Muscle layer of duodenum (tissue), 2 donors: ENCODE data around the gene MYADM.
A peak's percentile ranks its signal among the peaks of the same experiment; 100 is the strongest.
"Not testable (repeated sequence)": the region's sequence is repeated elsewhere in the genome, so short reads cannot be mapped to it uniquely, and the experiment has no call there.

Source experiments
- H3K27ac ChIP-seq: one replicate; pipeline ENCODE4 v1.7.0; 2013; ENCODE audit warnings: mild to moderate bottlenecking, low read length
- H3K27me3 ChIP-seq: one replicate; pipeline ENCODE4 v1.7.0; 2013; ENCODE audit warnings: low read depth, mild to moderate bottlenecking, control low read depth, low read length
- H3K36me3 ChIP-seq, 2 donors: one replicate each; pipeline ENCODE4 v1.7.0; 2013; ENCODE audit warnings: low read length in 2 of 2, control low read depth in 1 of 2, mild to moderate bottlenecking in 1 of 2; ENCODE audit not compliant: insufficient read depth in 2 of 2, control insufficient read depth in 1 of 2
- H3K4me1 ChIP-seq, 2 donors: one replicate each; pipeline ENCODE4 v1.7.0; 2013; ENCODE audit warnings: low read length in 2 of 2, mild to moderate bottlenecking in 2 of 2, control low read depth in 1 of 2, moderate library complexity in 1 of 2; ENCODE audit not compliant: insufficient read depth in 2 of 2, control insufficient read depth in 1 of 2
- H3K4me3 ChIP-seq, 2 donors: one replicate each; pipeline ENCODE4 v1.7.0; 2013; ENCODE audit warnings: low read length in 2 of 2, low read depth in 1 of 2, mild to moderate bottlenecking in 1 of 2
- H3K9me3 ChIP-seq, 2 donors: one replicate each; pipeline ENCODE4 v1.7.0; 2013; ENCODE audit warnings: low read length in 2 of 2, control low read depth in 1 of 2, mild to moderate bottlenecking in 1 of 2; ENCODE audit not compliant: control insufficient read depth in 1 of 2
- donor health status: healthy.

MYADM gene

DNA sequence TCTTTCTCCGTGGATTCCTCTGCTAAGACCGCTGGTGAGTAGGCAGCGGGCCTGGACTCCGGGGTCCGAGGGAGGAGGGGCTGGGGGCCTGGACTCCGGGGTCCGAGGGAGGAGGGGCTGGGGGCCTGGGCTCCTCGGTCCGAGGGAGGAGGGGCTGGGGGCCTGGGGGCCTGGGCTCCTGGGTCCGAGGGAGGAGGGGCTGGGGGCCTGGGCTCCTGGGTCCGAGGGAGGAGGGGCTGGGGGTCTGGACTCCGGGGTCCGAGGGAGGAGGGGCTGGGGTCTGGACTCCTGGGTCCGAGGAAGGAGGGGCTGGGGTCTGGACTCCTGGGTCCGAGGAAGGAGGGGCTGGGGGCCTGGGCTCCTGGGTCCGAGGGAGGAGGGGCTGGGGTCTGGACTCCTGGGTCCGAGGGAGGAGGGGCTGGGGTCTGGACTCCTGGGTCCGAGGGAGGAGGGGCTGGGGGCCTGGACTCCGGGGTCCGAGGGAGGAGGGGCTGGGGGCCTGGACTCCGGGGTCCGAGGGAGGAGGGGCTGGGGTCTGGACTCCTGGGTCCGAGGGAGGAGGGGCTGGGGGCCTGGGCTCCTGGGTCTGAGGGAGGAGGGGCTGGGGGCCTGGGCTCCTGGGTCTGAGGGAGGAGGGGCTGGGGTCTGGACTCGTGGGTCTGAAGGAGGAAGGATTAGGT is 2.3 kb downstream of the MYADM start:
- H3K27ac ChIP-seq: peak overlapping the region; percentile 96
- H3K9me3 ChIP-seq, H3K27me3 ChIP-seq: not testable (repeated sequence)
- H3K4me3 ChIP-seq: peak overlapping the region; percentile 52 to 96
- peaks cover 6 to 65% of the 10 kb centered on the region in 2 donors for H3K4me1 ChIP-seq
- H3K36me3 ChIP-seq: peaks cover 18 to 40% of the 10 kb centered on the region in 2 donors

GRCh38 chr19:53870485-53870844 is 2.8 kb downstream of the MYADM start:
- Histone ChIP-seq H3K4me1 (peaks cover 6 to 67% of the 10 kb centered on the region in 2 donors), H3K9me3 (no peaks in the 10 kb centered on the region), H3K27ac (no peak overlapping the region), H3K27me3 (no peaks in the 10 kb centered on the region), H3K36me3 (peaks cover 18 to 42% of the 10 kb centered on the region in 2 donors), H3K4me3 (peak overlapping the region; percentile 38 to 96)

- H3K27me3 ChIP-seq: no peaks in the 10 kb centered on the region
- peaks cover 3 to 63% of the 10 kb centered on the region in 2 donors for H3K4me1 ChIP-seq
- H3K27ac ChIP-seq: no peak overlapping the region
- H3K36me3 ChIP-seq: peaks cover 18 to 49% of the 10 kb centered on the region in 2 donors
- no peaks in the 10 kb centered on the region for H3K9me3 ChIP-seq
- peak overlapping the region in 1 of 2 donors; percentile 96 for H3K4me3 ChIP-seq
Observed at GRCh38 chr19:53871454-53871853, 3.8 kb downstream of the MYADM start.

DNA sequence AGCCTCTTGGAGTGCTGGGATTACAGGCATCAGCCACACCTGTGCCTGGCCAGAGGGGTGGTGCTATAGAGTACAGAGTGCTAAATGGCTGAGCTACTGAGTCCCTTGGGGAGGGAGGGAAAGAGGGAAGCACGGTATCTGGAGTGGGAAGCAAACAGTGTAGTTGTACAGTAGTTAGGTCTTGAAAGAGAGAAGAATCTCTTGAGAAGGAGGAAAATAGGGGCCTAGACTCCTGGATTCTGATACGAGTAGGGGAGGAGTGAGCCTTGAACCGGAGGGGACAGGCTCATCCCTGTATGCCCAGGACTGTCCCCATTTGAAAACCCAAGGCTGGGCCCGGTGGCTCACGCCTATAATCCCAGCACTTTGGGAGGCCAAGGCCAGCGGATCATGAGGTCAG is 5.1 kb downstream of the MYADM start:
- Histone ChIP-seq H3K4me1 (peaks cover 3 to 62% of the 10 kb centered on the region in 2 donors), H3K27ac (no peak overlapping the region)

DNA sequence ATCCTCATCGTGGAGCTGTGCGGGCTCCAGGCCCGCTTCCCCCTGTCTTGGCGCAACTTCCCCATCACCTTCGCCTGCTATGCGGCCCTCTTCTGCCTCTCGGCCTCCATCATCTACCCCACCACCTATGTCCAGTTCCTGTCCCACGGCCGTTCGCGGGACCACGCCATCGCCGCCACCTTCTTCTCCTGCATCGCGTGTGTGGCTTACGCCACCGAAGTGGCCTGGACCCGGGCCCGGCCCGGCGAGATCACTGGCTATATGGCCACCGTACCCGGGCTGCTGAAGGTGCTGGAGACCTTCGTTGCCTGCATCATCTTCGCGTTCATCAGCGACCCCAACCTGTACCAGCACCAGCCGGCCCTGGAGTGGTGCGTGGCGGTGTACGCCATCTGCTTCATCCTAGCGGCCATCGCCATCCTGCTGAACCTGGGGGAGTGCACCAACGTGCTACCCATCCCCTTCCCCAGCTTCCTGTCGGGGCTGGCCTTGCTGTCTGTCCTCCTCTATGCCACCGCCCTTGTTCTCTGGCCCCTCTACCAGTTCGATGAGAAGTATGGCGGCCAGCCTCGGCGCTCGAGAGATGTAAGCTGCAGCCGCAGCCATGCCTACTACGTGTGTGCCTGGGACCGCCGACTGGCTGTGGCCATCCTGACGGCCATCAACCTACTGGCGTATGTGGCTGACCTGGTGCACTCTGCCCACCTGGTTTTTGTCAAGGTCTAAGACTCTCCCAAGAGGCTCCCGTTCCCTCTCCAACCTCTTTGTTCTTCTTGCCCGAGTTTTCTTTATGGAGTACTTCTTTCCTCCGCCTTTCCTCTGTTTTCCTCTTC is 6.3 kb downstream of the MYADM start:
- Histone ChIP-seq H3K4me3 (no peak overlapping the region), H3K4me1 (peaks cover 3 to 66% of the 10 kb centered on the region in 2 donors), H3K36me3 (peaks cover 18 to 39% of the 10 kb centered on the region in 2 donors), H3K27ac (no peak overlapping the region), H3K27me3 (no peaks in the 10 kb centered on the region), H3K9me3 (no peaks in the 10 kb centered on the region)

More for the DNA sequence above, 5.1 kb downstream of the MYADM start:
- H3K9me3 ChIP-seq: no peaks in the 10 kb centered on the region
- no peaks in the 10 kb centered on the region for H3K27me3 ChIP-seq
- no peak overlapping the region for H3K4me3 ChIP-seq
- H3K36me3 ChIP-seq: peaks cover 18 to 47% of the 10 kb centered on the region in 2 donors

DNA sequence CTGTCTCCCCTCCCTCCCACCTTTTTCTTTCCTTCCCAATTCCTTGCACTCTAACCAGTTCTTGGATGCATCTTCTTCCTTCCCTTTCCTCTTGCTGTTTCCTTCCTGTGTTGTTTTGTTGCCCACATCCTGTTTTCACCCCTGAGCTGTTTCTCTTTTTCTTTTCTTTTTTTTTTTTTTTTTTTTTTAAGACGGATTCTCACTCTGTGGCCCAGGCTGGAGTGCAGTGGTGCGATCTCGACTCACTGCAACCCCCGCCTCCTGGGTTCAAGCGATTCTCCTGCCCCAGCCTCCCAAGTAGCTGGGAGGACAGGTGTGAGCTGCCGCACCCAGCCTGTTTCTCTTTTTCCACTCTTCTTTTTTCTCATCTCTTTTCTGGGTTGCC is 6.9 kb downstream of the MYADM start:
- Histone ChIP-seq H3K36me3 (peaks cover 18 to 37% of the 10 kb centered on the region in 2 donors), H3K27ac (no peak overlapping the region), H3K4me1 (peaks cover 3 to 72% of the 10 kb centered on the region in 2 donors), H3K4me3 (no peak overlapping the region), H3K9me3 (no peaks in the 10 kb centered on the region), H3K27me3 (no peaks in the 10 kb centered on the region)

DNA sequence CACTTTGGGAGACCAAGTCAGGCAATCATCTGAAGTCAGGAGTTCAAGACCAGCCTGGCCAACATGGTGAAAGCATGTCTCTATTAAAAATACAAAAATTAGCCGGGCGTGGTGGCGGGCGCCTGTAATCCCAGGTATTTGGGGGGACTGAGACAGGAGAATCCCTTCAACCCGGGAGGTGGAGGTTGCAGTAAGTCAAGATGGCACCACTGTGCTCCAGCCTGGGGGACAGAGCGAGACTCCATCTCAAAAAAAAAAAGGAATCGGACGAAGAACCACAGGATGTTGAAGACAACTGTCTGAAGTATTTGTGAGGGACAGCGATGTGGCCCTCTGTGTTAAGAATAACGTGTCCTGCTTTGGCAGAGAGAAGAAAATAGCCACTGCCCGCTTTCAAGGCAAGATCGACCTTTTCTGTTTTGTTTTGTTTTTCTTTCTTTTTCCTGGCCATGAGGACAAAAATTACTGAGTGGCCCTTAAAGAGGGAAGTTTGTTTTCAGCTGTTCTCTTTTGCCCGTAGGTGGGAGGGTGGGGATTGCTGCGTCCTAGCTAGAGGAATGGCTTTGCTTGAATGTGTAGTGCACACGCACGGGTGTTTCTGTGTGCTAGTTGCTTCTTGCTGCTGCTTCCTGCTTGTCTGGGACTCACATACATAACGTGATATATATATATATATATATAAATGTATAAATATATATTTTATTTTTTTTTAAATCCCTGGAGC is 8.1 kb downstream of the MYADM start:
- H3K4me3 ChIP-seq: no peak overlapping the region
- peaks cover 18 to 37% of the 10 kb centered on the region in 2 donors for H3K36me3 ChIP-seq
- no peaks in the 10 kb centered on the region for H3K9me3 ChIP-seq
- H3K27me3 ChIP-seq: peaks cover 11% of the 10 kb centered on the region
- no peak overlapping the region for H3K27ac ChIP-seq
- H3K4me1 ChIP-seq: peaks cover 6 to 66% of the 10 kb centered on the region in 2 donors

- Histone ChIP-seq H3K36me3 (peaks cover 18 to 32% of the 10 kb centered on the region in 2 donors), H3K27ac (no peak overlapping the region), H3K4me1 (peaks cover 4 to 64% of the 10 kb centered on the region in 2 donors)
Observed at GRCh38 chr19:53876651-53877224, 9.1 kb downstream of the MYADM start.

DNA sequence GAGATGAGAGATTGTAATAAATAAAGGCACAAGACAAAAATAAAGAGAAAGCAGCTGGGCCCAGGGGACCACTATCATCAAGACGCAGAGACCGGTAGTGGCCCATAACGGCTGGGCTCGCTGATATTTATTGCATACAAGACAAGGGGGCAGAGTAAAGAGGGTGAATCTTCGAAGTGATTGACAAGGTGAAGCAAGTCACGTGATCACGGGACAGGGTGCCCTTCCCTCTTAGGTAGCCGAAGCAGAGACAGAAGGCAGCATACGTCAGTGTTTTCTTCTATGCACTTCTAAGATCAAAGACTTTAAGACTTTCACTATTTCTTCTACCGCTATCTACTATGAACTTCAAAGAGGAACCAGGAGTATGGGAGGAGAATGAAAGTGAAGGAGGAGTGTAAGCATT is 9.7 kb downstream of the MYADM start:
- no peaks in the 10 kb centered on the region for H3K9me3 ChIP-seq
- peaks cover 18 to 32% of the 10 kb centered on the region in 2 donors for H3K36me3 ChIP-seq
- H3K27me3 ChIP-seq: peaks cover 26% of the 10 kb centered on the region
- peaks cover 4 to 68% of the 10 kb centered on the region in 2 donors for H3K4me1 ChIP-seq
- H3K27ac ChIP-seq: no peak overlapping the region
- H3K4me3 ChIP-seq: no peak overlapping the region

More at GRCh38 chr19:53876651-53877224, 9.1 kb downstream of the MYADM start:
- Histone ChIP-seq H3K4me3 (no peak overlapping the region), H3K27me3 (peaks cover 21% of the 10 kb centered on the region), H3K9me3 (no peaks in the 10 kb centered on the region)

DNA sequence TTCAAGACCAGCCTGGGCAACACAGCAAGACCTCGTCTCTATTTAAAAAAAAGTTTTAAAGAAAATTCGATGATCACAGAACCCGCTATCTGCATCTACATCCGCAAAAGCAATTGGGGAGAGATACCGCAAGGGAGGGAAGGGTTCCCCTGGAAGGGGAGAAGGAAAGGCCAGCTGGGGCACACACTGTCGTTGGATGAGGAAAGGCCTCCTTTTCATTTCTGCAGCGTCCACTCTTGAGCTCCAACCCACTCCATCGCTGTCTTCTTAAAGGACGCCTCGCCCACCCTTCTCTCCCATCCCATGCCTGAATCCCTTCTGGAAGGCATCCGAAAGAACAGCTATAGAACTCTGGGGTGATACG is 11.1 kb downstream of the MYADM start:
- H3K27ac ChIP-seq: no peak overlapping the region

More for the DNA sequence above, 11.1 kb downstream of the MYADM start:
- peaks cover 36% of the 10 kb centered on the region for H3K27me3 ChIP-seq
- H3K36me3 ChIP-seq: peaks cover 8 to 25% of the 10 kb centered on the region in 2 donors
- no peaks in the 10 kb centered on the region for H3K9me3 ChIP-seq
- peaks cover 4 to 55% of the 10 kb centered on the region in 2 donors for H3K4me1 ChIP-seq
- peak overlapping the region; percentile 75 to 83 for H3K4me3 ChIP-seq
